ENCODE results near the gene SLCO2A1.

- TF ChIP-seq, protein P1, sequence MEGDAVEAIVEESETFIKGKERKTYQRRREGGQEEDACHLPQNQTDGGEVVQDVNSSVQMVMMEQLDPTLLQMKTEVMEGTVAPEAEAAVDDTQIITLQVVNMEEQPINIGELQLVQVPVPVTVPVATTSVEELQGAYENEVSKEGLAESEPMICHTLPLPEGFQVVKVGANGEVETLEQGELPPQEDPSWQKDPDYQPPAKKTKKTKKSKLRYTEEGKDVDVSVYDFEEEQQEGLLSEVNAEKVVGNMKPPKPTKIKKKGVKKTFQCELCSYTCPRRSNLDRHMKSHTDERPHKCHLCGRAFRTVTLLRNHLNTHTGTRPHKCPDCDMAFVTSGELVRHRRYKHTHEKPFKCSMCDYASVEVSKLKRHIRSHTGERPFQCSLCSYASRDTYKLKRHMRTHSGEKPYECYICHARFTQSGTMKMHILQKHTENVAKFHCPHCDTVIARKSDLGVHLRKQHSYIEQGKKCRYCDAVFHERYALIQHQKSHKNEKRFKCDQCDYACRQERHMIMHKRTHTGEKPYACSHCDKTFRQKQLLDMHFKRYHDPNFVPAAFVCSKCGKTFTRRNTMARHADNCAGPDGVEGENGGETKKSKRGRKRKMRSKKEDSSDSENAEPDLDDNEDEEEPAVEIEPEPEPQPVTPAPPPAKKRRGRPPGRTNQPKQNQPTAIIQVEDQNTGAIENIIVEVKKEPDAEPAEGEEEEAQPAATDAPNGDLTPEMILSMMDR (conservative IDR thresholded peaks at IDR 0.05 in 1 of 2, IDR thresholded peaks at IDR 0.05 in 1 of 2; ENCODE audit: low read depth in 1 of 2, low read length in 2 of 2), result no peak
- TF ChIP-seq EZH2 (IDR thresholded peaks at IDR 0.05; ENCODE audit: low read length, missing control alignments), result no peak
These were observed 97.7 kb downstream of the SLCO2A1 start for GRCh38 chr3:133932009-133932408.

Measured in fibroblast of lung (primary cell).